Measurements from ENCODE around the gene PHLPP1. TPM values are rescaled to one million over a fixed set of nuclear protein-coding genes. Genes with fewer than 3 reads are reported as not detected.

PHLPP1 gene
- total RNA-seq, 2 experiments from 2014 or later, result 6.8 to 7.1 TPM

GRCh38 chr18:63005306-63005705 lies 290.0 kb downstream of the PHLPP1 start:
- H3K9me3 Mint-ChIP-seq, result no peaks in the 10 kb centered on the region
- CTCF ChIA-PET, result interaction anchor here (1.0 kb wide), 1 partner anchor 434 kb away, joined by 3 read pairs; no protein-coding TSS in a partner anchor
- no peak for DNase-seq
- H3K4me3 ChIP-seq (ENCODE audit: low read length), result no peak overlapping the region
- H3K4me1 Mint-ChIP-seq (ENCODE audit: low read depth), result no peaks in the 10 kb centered on the region
- no peaks in the 10 kb centered on the region for H3K9me3 ChIP-seq (ENCODE audit: control insufficient read depth in 1 of 2, insufficient read depth in 1 of 2, low read length in 2 of 2)
- no peaks in the 10 kb centered on the region for H3K27me3 ChIP-seq (ENCODE audit: control insufficient read depth in 1 of 2, insufficient read depth in 2 of 2, low read length in 2 of 2)
- POLR2A ChIA-PET, result no interaction called here
- no peak overlapping the region for H3K27ac Mint-ChIP-seq
- intact Hi-C loops (cut with DNase I, micrococcal nuclease), result no loop called here
- no peak overlapping the region for H3K27ac ChIP-seq (ENCODE audit: low read depth in 1 of 2, low read length in 2 of 2)
- no peaks in the 10 kb centered on the region for H3K4me1 ChIP-seq (ENCODE audit: insufficient read depth, low read length)
- no peaks in the 10 kb centered on the region for H3K36me3 ChIP-seq (ENCODE audit: insufficient read depth, low read length)
- no peaks in the 10 kb centered on the region for H3K36me3 Mint-ChIP-seq (ENCODE audit: low read depth)
- no peak for ATAC-seq (ENCODE audit: poor library complexity)
- H3K4me3 Mint-ChIP-seq, result no peak overlapping the region
- no peaks in the 10 kb centered on the region for H3K27me3 Mint-ChIP-seq
- TF ChIP-seq, protein P1, sequence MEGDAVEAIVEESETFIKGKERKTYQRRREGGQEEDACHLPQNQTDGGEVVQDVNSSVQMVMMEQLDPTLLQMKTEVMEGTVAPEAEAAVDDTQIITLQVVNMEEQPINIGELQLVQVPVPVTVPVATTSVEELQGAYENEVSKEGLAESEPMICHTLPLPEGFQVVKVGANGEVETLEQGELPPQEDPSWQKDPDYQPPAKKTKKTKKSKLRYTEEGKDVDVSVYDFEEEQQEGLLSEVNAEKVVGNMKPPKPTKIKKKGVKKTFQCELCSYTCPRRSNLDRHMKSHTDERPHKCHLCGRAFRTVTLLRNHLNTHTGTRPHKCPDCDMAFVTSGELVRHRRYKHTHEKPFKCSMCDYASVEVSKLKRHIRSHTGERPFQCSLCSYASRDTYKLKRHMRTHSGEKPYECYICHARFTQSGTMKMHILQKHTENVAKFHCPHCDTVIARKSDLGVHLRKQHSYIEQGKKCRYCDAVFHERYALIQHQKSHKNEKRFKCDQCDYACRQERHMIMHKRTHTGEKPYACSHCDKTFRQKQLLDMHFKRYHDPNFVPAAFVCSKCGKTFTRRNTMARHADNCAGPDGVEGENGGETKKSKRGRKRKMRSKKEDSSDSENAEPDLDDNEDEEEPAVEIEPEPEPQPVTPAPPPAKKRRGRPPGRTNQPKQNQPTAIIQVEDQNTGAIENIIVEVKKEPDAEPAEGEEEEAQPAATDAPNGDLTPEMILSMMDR (IDR thresholded peaks at IDR 0.05), result no peak

GRCh38 chr18:63007231-63007630 lies 291.9 kb downstream of the PHLPP1 start:
- no peak overlapping the region for H3K4me3 Mint-ChIP-seq
- Histone ChIP-seq H3K9me3 (ENCODE audit: control insufficient read depth in 1 of 2, insufficient read depth in 1 of 2, low read length in 2 of 2) (no peaks in the 10 kb centered on the region), H3K36me3 (ENCODE audit: insufficient read depth, low read length) (no peaks in the 10 kb centered on the region), H3K27ac (ENCODE audit: low read depth in 1 of 2, low read length in 2 of 2) (no peak overlapping the region), H3K4me3 (ENCODE audit: low read length) (no peak overlapping the region), H3K4me1 (ENCODE audit: insufficient read depth, low read length) (no peaks in the 10 kb centered on the region), H3K27me3 (ENCODE audit: control insufficient read depth in 1 of 2, insufficient read depth in 2 of 2, low read length in 2 of 2) (no peaks in the 10 kb centered on the region)
- ATAC-seq (ENCODE audit: poor library complexity) (no peak), DNase-seq (no peak)
- CTCF ChIA-PET, result no interaction called here
- no peaks in the 10 kb centered on the region for H3K27me3 Mint-ChIP-seq
- intact Hi-C loops (cut with DNase I, micrococcal nuclease), result no loop called here
- POLR2A ChIA-PET, result no interaction called here
- no peaks in the 10 kb centered on the region for H3K4me1 Mint-ChIP-seq (ENCODE audit: low read depth)
- TF ChIP-seq, protein P1 (IDR thresholded peaks at IDR 0.05), result no peak
- H3K9me3 Mint-ChIP-seq, result no peaks in the 10 kb centered on the region
- no peak overlapping the region for H3K27ac Mint-ChIP-seq
- no peaks in the 10 kb centered on the region for H3K36me3 Mint-ChIP-seq (ENCODE audit: low read depth)

DNA sequence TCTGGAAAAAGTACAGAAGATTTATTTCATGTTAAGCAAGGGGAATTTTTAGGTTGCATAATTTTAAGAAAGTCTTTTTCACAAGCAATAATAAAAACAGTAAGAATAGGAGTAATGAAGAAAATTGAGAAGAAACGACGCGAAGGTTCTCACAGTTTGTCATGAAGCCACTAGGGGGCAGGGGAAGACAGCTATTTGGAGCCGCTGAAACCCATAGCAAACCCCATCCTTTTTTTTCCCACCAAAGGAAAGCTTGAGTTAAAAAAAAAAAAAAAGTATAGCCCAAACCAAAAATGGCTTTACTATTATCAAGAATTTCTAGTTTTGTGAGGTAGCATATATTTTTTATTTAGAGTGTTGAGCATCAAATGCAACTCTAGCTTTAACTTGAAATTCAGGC lies 300.9 kb downstream of the PHLPP1 start:
- intact Hi-C loops (cut with DNase I, micrococcal nuclease), result loop anchor here (1.0 to 10.0 kb wide), 7 partner anchors 115 to 959 kb away; partner anchors contain the start of gene SERPINB8 (in 1 of the 2)
- H3K9me3 Mint-ChIP-seq, result peaks cover 2% of the 10 kb centered on the region
- ChIA-PET CTCF (interaction anchor here (0.6 to 4.1 kb wide), 8 partner anchors 17 to 423 kb away, joined by 3 to 36 read pairs (median 4); no protein-coding TSS in a partner anchor), POLR2A (interaction anchor here (0.6 to 1.2 kb wide), 7 partner anchors 116 to 681 kb away, joined by 3 to 6 read pairs (median 3); partner anchors contain the start of gene BCL2)
- peak; percentile 71 for ATAC-seq (ENCODE audit: poor library complexity)
- TF ChIP-seq, protein P1 (IDR thresholded peaks at IDR 0.05), result peak; percentile 81
- no peaks in the 10 kb centered on the region for H3K36me3 ChIP-seq (ENCODE audit: insufficient read depth, low read length)
- H3K27me3 ChIP-seq (ENCODE audit: control insufficient read depth in 1 of 2, insufficient read depth in 2 of 2, low read length in 2 of 2), result no peaks in the 10 kb centered on the region
- peaks cover 9% of the 10 kb centered on the region for H3K27me3 Mint-ChIP-seq
- no peaks in the 10 kb centered on the region for H3K36me3 Mint-ChIP-seq (ENCODE audit: low read depth)
- H3K4me3 ChIP-seq (ENCODE audit: low read length), result no peak overlapping the region
- H3K27ac Mint-ChIP-seq, result no peak overlapping the region
- no peaks in the 10 kb centered on the region for H3K4me1 ChIP-seq (ENCODE audit: insufficient read depth, low read length)
- no peaks in the 10 kb centered on the region for H3K9me3 ChIP-seq (ENCODE audit: control insufficient read depth in 1 of 2, insufficient read depth in 1 of 2, low read length in 2 of 2)
- no peaks in the 10 kb centered on the region for H3K4me1 Mint-ChIP-seq (ENCODE audit: low read depth)
- peak in 13 of 14 experiments; percentile 10 to 81 (median 33) for DNase-seq
- no peak overlapping the region for H3K4me3 Mint-ChIP-seq
- H3K27ac ChIP-seq (ENCODE audit: low read depth in 1 of 2, low read length in 2 of 2), result no peak overlapping the region
